HG03558 (cell line): ENCODE results near the gene PIWIL4.

Experiments used
- ATAC-seq: cut with Tn5 transposase; IDR thresholded peaks from one replicate; pipeline ENCODE4 v1.9.1; 2021; ENCODE audit warnings: moderate number of reproducible peaks; ENCODE audit not compliant: unreplicated experiment; ENCODE audit errors: extremely low read depth

The PIWIL4 gene

DNA sequence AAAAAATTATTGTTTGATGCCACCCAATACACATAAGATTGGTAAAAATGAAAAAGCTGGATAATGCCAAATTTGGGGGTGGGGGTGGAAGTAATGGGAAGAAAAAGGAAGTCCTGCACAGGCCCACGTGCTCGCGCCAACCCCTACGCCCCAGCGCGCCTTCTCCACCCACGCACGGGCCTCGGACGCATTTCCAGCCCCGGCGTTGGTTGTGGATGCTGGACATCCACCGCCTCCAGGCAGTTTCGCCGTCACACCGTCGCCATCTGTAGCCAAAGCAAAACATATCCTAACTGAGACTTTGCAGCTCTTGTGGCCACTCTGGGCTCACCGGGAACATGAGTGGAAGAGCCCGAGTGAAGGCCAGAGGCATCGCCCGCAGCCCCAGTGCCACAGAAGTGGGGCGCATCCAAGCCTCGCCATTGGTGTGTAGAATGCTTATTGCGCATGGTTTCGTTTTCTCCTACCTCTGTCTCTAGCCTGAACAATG lies at the start of gene PIWIL4:
Gene PIWIL4 (plus strand): TSS at position 188 of the 490 bp plus-strand sequence. CDS start 151 bp downstream, at position 339.
- no peak for ATAC-seq

DNA sequence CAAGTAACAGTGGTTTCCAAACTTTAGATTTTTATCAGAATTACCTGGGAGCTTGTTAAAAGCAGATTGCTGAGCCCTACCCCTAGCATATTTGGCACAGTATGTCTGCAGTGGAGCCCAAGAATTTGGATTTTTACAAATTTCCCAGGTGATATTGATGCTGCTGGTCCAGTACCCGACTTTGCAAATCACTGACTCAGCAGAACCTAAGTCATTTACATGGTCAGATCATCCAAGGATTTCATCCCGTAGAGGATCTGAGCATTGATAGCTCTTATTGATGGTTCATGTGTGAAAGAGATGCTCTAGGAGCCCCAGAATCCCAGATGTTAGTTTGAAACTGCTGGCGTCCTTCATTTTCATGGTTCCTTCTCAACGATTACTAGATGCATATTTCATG lies 48.9 kb upstream of the PIWIL4 start:
- ATAC-seq = no peak

- no peak for ATAC-seq
Measured at GRCh38 chr11:94519478-94520084, 47.6 kb upstream of the PIWIL4 start.

DNA sequence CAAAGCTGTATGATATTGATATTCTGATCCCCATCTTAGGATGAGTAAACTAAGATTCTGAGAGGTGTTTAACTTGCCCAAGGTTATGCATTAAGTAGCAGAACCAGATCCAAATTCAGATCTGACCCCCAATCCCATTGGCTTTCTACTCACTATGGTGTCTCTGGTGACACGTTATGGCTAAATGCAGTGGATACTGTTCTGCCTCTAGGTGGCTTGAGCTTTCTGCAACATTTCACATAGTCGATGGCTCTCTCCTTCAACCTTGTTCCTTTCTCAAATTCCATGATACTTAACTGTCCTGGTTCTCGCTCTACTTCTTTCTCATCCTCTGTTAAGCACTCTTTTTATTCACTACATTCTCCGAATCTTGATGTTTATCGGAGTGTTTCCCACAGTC lies 45.5 kb upstream of the PIWIL4 start:
- ATAC-seq = no peak

DNA sequence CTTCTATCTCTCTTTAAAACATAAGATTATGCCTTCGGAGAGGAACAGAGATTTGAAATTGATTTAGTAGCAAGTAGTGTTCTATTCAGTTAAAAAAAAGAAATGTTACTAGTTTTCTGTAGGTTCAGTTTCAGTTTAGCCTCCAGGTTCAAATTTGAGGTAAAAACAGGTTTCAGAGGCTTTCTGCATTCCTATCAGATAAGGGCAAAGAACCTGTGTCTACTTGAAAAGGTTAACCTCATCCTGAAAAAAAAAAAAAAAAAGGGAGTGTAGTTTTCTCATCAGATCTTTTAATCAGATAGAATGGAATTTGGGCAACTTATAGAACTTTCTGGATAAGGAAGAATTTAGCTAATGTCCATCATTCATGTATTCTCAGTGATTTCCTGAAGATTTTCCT lies 42.8 kb upstream of the PIWIL4 start:
- no peak for ATAC-seq

DNA sequence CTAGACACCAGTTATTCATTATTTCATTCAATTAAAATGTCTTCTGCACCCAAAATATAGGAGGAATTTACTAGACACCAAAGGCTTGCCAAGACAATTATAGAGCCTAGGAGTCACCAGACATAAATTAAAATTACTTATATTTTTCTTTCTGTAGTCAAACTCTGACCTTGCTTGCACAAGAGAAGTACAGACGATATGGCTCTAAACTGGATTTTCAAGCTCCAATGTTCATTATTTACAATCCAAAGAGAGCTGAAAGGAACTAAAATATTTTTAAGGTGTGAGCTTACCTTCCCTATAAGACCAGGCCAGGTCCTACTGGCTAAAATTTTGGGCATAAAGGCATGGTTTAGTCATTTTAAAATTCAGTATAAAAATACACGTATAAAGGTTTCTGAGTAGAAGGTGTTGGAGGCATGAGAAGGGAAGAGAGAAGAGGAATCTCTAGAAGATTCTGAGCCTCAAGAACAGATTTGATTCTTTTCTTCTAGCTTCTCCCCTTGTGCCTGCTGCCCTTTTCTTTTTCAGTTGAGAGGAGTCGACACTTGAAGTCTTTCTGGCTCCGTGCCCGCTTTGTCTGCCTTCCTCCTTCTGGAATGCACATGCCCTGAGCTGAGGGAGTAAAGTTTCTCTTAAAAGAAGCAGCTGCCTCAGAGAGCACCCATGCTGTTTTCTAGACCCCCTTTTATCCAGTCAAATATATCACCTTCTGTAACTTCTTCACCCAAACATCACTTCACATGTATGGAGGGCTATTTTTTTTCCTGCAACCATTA lies 41.4 kb upstream of the PIWIL4 start:
- ATAC-seq = no peak

GRCh38 chr11:94526645-94527438 lies 40.3 kb upstream of the PIWIL4 start:
- ATAC-seq = no peak

DNA sequence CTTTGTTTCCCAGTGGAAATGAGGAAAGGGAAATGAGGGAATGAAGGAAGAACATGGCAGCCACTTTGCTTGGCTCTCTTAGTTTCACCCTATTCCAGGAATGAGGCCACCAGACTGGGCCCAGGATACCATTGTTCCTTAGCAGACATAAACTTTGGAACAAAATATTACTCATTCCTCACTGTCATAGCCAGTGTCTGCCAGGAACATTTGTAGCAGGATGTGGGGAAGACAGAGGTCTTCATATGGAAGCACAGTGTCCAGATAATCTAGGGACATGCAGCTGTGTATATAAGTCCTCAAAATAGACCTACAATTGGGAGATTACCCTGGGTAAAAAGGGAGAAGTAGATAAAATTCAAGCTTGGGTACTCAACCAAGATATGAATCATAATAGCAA lies 38.6 kb upstream of the PIWIL4 start:
- no peak for ATAC-seq

GRCh38 chr11:94532211-94532610 lies 35.0 kb upstream of the PIWIL4 start:
- ATAC-seq = no peak

GRCh38 chr11:94533206-94533605 lies 34.0 kb upstream of the PIWIL4 start:
- no peak for ATAC-seq

- no peak for ATAC-seq
Measured at GRCh38 chr11:94533696-94534630, 33.2 kb upstream of the PIWIL4 start.

GRCh38 chr11:94536386-94536785 lies 30.8 kb upstream of the PIWIL4 start:
- ATAC-seq = no peak

GRCh38 chr11:94537031-94537600 lies 30.1 kb upstream of the PIWIL4 start:
- no peak for ATAC-seq

DNA sequence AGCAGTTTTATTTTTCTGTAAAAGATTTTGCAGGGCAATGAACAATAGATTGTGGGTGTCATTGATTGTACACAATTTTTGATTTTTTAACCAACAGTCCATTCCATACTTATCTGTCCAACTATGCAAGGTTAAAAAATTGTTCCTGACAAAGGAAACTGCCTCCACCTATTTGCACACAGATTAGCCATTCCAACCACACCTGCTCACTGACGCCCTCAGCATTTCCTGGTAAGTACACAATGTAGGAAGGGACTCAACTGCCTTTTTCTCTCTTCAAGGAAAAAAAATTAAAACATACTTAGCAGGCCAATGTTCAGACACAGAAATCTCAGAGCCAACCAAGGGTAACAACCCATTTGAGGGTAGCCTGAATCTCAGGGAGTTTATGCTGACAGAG lies 27.7 kb upstream of the PIWIL4 start:
- ATAC-seq = no peak

DNA sequence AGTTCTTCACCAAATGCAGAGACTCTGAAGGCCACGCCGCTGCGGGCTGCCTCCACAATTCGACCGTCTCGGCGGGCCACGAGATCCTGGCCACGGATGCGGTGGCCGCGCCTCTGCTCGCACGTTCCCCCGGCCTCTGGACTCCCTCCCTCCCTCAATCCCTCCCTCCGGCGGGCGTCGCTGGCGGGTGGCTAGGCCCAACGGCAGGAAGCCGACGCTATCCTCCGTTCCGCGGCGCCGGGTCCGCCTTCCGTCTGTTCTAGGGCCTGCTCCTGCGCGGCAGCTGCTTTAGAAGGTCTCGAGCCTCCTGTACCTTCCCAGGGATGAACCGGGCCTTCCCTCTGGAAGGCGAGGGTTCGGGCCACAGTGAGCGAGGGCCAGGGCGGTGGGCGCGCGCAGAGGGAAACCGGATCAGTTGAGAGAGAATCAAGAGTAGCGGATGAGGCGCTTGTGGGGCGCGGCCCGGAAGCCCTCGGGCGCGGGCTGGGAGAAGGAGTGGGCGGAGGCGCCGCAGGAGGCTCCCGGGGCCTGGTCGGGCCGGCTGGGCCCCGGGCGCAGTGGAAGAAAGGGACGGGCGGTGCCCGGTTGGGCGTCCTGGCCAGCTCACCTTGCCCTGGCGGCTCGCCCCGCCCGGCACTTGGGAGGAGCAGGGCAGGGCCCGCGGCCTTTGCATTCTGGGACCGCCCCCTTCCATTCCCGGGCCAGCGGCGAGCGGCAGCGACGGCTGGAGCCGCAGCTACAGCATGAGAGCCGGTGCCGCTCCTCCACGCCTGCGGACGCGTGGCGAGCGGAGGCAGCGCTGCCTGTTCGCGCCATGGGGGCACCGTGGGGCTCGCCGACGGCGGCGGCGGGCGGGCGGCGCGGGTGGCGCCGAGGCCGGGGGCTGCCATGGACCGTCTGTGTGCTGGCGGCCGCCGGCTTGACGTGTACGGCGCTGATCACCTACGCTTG lies 23.2 kb upstream of the PIWIL4 start, which contains the start of gene FUT4:
Gene FUT4 (plus strand): TSS at position 227 of the 951 bp plus-strand sequence. CDS start 213 bp downstream, at position 440.
- ATAC-seq = peak; percentile 70

DNA sequence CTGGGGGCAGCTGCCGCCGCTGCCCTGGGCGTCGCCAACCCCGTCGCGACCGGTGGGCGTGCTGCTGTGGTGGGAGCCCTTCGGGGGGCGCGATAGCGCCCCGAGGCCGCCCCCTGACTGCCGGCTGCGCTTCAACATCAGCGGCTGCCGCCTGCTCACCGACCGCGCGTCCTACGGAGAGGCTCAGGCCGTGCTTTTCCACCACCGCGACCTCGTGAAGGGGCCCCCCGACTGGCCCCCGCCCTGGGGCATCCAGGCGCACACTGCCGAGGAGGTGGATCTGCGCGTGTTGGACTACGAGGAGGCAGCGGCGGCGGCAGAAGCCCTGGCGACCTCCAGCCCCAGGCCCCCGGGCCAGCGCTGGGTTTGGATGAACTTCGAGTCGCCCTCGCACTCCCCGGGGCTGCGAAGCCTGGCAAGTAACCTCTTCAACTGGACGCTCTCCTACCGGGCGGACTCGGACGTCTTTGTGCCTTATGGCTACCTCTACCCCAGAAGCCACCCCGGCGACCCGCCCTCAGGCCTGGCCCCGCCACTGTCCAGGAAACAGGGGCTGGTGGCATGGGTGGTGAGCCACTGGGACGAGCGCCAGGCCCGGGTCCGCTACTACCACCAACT lies 22.4 kb upstream of the PIWIL4 start:
- ATAC-seq = no peak

DNA sequence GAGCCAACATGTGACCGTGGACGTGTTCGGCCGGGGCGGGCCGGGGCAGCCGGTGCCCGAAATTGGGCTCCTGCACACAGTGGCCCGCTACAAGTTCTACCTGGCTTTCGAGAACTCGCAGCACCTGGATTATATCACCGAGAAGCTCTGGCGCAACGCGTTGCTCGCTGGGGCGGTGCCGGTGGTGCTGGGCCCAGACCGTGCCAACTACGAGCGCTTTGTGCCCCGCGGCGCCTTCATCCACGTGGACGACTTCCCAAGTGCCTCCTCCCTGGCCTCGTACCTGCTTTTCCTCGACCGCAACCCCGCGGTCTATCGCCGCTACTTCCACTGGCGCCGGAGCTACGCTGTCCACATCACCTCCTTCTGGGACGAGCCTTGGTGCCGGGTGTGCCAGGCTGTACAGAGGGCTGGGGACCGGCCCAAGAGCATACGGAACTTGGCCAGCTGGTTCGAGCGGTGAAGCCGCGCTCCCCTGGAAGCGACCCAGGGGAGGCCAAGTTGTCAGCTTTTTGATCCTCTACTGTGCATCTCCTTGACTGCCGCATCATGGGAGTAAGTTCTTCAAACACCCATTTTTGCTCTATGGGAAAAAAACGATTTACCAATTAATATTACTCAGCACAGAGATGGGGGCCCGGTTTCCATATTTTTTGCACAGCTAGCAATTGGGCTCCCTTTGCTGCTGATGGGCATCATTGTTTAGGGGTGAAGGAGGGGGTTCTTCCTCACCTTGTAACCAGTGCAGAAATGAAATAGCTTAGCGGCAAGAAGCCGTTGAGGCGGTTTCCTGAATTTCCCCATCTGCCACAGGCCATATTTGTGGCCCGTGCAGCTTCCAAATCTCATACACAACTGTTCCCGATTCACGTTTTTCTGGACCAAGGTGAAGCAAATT lies 21.7 kb upstream of the PIWIL4 start:
- no peak for ATAC-seq
